ENCODE results near the gene SPECC1L.

Gene SPECC1L

GRCh38 chr22:24406322-24407277, 136.0 kb downstream of the SPECC1L start:
- H3K27ac ChIP-seq, result no peak overlapping the region
- no peaks in the 10 kb centered on the region for H3K27me3 ChIP-seq
- TF ChIP-seq, protein P1, sequence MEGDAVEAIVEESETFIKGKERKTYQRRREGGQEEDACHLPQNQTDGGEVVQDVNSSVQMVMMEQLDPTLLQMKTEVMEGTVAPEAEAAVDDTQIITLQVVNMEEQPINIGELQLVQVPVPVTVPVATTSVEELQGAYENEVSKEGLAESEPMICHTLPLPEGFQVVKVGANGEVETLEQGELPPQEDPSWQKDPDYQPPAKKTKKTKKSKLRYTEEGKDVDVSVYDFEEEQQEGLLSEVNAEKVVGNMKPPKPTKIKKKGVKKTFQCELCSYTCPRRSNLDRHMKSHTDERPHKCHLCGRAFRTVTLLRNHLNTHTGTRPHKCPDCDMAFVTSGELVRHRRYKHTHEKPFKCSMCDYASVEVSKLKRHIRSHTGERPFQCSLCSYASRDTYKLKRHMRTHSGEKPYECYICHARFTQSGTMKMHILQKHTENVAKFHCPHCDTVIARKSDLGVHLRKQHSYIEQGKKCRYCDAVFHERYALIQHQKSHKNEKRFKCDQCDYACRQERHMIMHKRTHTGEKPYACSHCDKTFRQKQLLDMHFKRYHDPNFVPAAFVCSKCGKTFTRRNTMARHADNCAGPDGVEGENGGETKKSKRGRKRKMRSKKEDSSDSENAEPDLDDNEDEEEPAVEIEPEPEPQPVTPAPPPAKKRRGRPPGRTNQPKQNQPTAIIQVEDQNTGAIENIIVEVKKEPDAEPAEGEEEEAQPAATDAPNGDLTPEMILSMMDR (IDR thresholded peaks at IDR 0.05), result no peak
- peaks cover 0 to 25% (median 2%) of the 10 kb centered on the region in 3 donors for H3K36me3 ChIP-seq
- H3K4me3 ChIP-seq, result no peak overlapping the region
- peaks cover 0 to 59% (median 43%) of the 10 kb centered on the region in 4 donors for H3K4me1 ChIP-seq
- peak in 1 of 2 donors; percentile 59 for DNase-seq
- H3K9me3 ChIP-seq, result no peaks in the 10 kb centered on the region
- intact Hi-C loops (cut with DNase I; ENCODE audit: low total_unique reads), result no loop called here

DNA sequence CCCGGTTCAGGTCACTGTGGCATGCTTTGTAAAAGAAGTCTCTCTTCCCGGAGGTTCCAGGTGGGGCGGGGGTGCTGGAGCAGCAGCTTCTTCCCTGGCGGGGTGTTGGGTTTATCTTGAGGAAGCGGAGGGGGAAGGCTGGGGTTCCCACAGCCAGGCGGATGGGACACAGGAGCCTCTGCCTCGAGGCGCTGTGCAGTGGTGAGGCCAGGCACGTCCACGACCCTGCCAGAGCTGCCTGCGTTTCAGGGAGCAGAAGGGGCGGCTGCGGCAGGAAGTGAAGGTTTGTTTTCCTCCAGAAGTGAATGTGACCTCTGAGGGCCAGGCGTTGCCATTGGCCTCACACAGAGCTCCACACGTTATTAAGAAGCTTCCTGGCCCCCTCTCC, 136.6 kb downstream of the SPECC1L start:
- H3K27me3 ChIP-seq, result no peaks in the 10 kb centered on the region
- no peak overlapping the region for H3K4me3 ChIP-seq
- no peaks in the 10 kb centered on the region for H3K9me3 ChIP-seq
- intact Hi-C loops (cut with DNase I; ENCODE audit: low total_unique reads), result no loop called here
- no peak overlapping the region for H3K27ac ChIP-seq
- DNase-seq, result peak in 1 of 2 donors; percentile 62
- peaks cover 0 to 52% (median 37%) of the 10 kb centered on the region in 4 donors for H3K4me1 ChIP-seq
- TF ChIP-seq, protein P1 (IDR thresholded peaks at IDR 0.05), result no peak
- H3K36me3 ChIP-seq, result peaks cover 0 to 32% (median 8%) of the 10 kb centered on the region in 3 donors

- no peak overlapping the region for H3K4me3 ChIP-seq
- H3K27ac ChIP-seq, result no peak overlapping the region
- H3K4me1 ChIP-seq, result peaks cover 0 to 46% (median 32%) of the 10 kb centered on the region in 4 donors
- no peaks in the 10 kb centered on the region for H3K9me3 ChIP-seq
- H3K27me3 ChIP-seq, result no peaks in the 10 kb centered on the region
- H3K36me3 ChIP-seq, result peaks cover 0 to 38% (median 14%) of the 10 kb centered on the region in 3 donors
- no peak for DNase-seq
- intact Hi-C loops (cut with DNase I; ENCODE audit: low total_unique reads), result no loop called here
- TF ChIP-seq, protein P1 (IDR thresholded peaks at IDR 0.05), result no peak
These were observed 137.3 kb downstream of the SPECC1L start for GRCh38 chr22:24407884-24408283.

DNA sequence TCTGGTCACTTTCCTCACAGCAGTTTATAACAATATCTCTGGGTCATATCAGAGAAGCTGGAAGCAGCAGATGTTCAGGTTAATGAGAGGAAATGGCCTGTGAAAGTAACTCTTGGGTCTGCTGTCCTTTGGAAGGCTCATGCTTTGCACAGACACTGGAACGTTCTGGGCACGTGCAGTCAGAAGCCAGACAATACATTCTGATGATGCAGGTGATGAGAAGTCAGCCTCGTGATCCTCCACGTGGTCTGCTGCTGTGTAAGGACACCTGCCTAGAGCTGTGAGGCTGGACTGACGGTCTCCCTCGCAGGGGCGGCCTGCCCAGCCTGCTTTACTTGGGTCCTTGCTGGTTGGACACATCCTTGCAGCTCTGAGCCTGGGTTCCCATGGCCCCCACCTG, 138.0 kb downstream of the SPECC1L start:
- Histone ChIP-seq H3K36me3 (peaks cover 7 to 45% (median 22%) of the 10 kb centered on the region in 3 donors), H3K27ac (no peak overlapping the region), H3K27me3 (no peaks in the 10 kb centered on the region), H3K4me1 (peaks cover 0 to 39% (median 24%) of the 10 kb centered on the region in 4 donors), H3K9me3 (no peaks in the 10 kb centered on the region), H3K4me3 (no peak overlapping the region)
- TF ChIP-seq, protein P1 (IDR thresholded peaks at IDR 0.05), result no peak
- DNase-seq, result no peak
- intact Hi-C loops (cut with DNase I; ENCODE audit: low total_unique reads), result no loop called here

GRCh38 chr22:24409707-24410106, 139.1 kb downstream of the SPECC1L start:
- Histone ChIP-seq H3K4me3 (no peak overlapping the region), H3K36me3 (peaks cover 14 to 47% (median 33%) of the 10 kb centered on the region in 3 donors), H3K4me1 (peaks cover 0 to 28% (median 14%) of the 10 kb centered on the region in 4 donors), H3K27me3 (no peaks in the 10 kb centered on the region), H3K9me3 (no peaks in the 10 kb centered on the region), H3K27ac (no peak overlapping the region)
- intact Hi-C loops (cut with DNase I; ENCODE audit: low total_unique reads), result no loop called here
- no peak for DNase-seq
- TF ChIP-seq, protein P1 (IDR thresholded peaks at IDR 0.05), result no peak
